Mesodermal cell (in vitro differentiated cells): Measurements from ENCODE around the gene FARP1.
A peak's percentile ranks its signal among the peaks of the same experiment; 100 is the strongest.

Experiments
- H3K27ac ChIP-seq: 2 replicates; pipeline ENCODE4 v1.7.0; 2013; ENCODE audit warnings: mild to moderate bottlenecking, low read depth, low read length, moderate library complexity; ENCODE audit not compliant: severe bottlenecking
- H3K36me3 ChIP-seq: 2 replicates; pipeline ENCODE4 v1.7.1; 2013; ENCODE audit warnings: mild to moderate bottlenecking, low read length, moderate library complexity; ENCODE audit not compliant: control insufficient read depth, insufficient read depth
- H3K4me1 ChIP-seq: one replicate; pipeline ENCODE4 v1.7.1; 2013; ENCODE audit warnings: mild to moderate bottlenecking, low read length; ENCODE audit not compliant: insufficient read depth, control insufficient read depth, poor library complexity, severe bottlenecking
- H3K4me3 ChIP-seq: 2 replicates; pipeline ENCODE4 v1.7.0; 2013; ENCODE audit warnings: low read length, control low read depth, mild to moderate bottlenecking; ENCODE audit not compliant: insufficient read depth, poor library complexity, severe bottlenecking; ENCODE audit errors: extremely low read depth
- H3K9me3 ChIP-seq: 2 replicates; pipeline ENCODE4 v1.7.1; 2013; ENCODE audit warnings: mild to moderate bottlenecking, low read length, moderate library complexity; ENCODE audit not compliant: control insufficient read depth
- WGBS, 2 experiments: methylation state at CpG; one replicate each; pipeline ENCODE4 v1.1.5; 2013; ENCODE audit warnings: missing lambda C conversion rate in 2 of 2; ENCODE audit not compliant: insufficient coverage in 2 of 2; 5-methylcytosine and 5-hydroxymethylcytosine counted together

FARP1 gene

GRCh38 chr13:98436233-98436910 is 293.5 kb downstream of the FARP1 start:
- H3K4me1 ChIP-seq: no peaks in the 10 kb centered on the region
- WGBS, 2 experiments: 91 to 96% methylated on average over 9 to 11 of the region's 12 CpGs
- H3K4me3 ChIP-seq: no peak overlapping the region
- H3K27ac ChIP-seq: no peak overlapping the region
- H3K9me3 ChIP-seq: no peaks in the 10 kb centered on the region
- peaks cover 68% of the 10 kb centered on the region for H3K36me3 ChIP-seq

- WGBS, 2 experiments: 94 to 96% methylated on average over 20 to 26 of the region's 27 CpGs
- H3K36me3 ChIP-seq: peaks cover 71% of the 10 kb centered on the region
- H3K27ac ChIP-seq: no peak overlapping the region
- H3K4me1 ChIP-seq: peaks cover 8% of the 10 kb centered on the region
- H3K9me3 ChIP-seq: no peaks in the 10 kb centered on the region
- H3K4me3 ChIP-seq: no peak overlapping the region
Observed at GRCh38 chr13:98438246-98439125, 295.6 kb downstream of the FARP1 start.

GRCh38 chr13:98439126-98439828 is 296.4 kb downstream of the FARP1 start:
- Histone ChIP-seq H3K4me3 (no peak overlapping the region), H3K9me3 (no peaks in the 10 kb centered on the region), H3K4me1 (peaks cover 11% of the 10 kb centered on the region), H3K36me3 (peaks cover 67% of the 10 kb centered on the region), H3K27ac (no peak overlapping the region)
- WGBS, 2 experiments: 94 to 98% methylated on average over 24 to 29 of the region's 32 CpGs

GRCh38 chr13:98439896-98440295 is 297.0 kb downstream of the FARP1 start:
- H3K9me3 ChIP-seq: no peaks in the 10 kb centered on the region
- H3K4me3 ChIP-seq: no peak overlapping the region
- H3K4me1 ChIP-seq: peaks cover 11% of the 10 kb centered on the region
- H3K27ac ChIP-seq: no peak overlapping the region
- H3K36me3 ChIP-seq: peaks cover 68% of the 10 kb centered on the region
- 91 to 95% methylated on average over 13 to 14 of the region's 16 CpGs for WGBS, 2 experiments

GRCh38 chr13:98440390-98441055 is 297.6 kb downstream of the FARP1 start:
- Histone ChIP-seq H3K4me1 (peaks cover 11% of the 10 kb centered on the region), H3K27ac (no peak overlapping the region), H3K36me3 (peaks cover 64% of the 10 kb centered on the region), H3K9me3 (no peaks in the 10 kb centered on the region), H3K4me3 (no peak overlapping the region)
- WGBS, 2 experiments: 95 to 97% methylated on average over 22 to 25 of the region's 25 CpGs

- no peak overlapping the region for H3K4me3 ChIP-seq
- H3K27ac ChIP-seq: no peak overlapping the region
- peaks cover 61% of the 10 kb centered on the region for H3K36me3 ChIP-seq
- WGBS, 2 experiments: 96 to 97% methylated on average over 18 to 21 of the region's 21 CpGs
- no peaks in the 10 kb centered on the region for H3K9me3 ChIP-seq
- H3K4me1 ChIP-seq: peaks cover 11% of the 10 kb centered on the region
Observed at GRCh38 chr13:98441056-98441676, 298.3 kb downstream of the FARP1 start.

GRCh38 chr13:98442391-98443230 is 299.7 kb downstream of the FARP1 start:
- H3K27ac ChIP-seq: peak overlapping the region; percentile 53
- H3K4me3 ChIP-seq: no peak overlapping the region
- H3K36me3 ChIP-seq: peaks cover 63% of the 10 kb centered on the region
- no peaks in the 10 kb centered on the region for H3K9me3 ChIP-seq
- H3K4me1 ChIP-seq: peaks cover 11% of the 10 kb centered on the region
- 87 to 88% methylated on average over 24 to 25 of the region's 27 CpGs for WGBS, 2 experiments

- Histone ChIP-seq H3K4me1 (peaks cover 11% of the 10 kb centered on the region), H3K9me3 (no peaks in the 10 kb centered on the region), H3K27ac (peak overlapping the region; percentile 53), H3K36me3 (peaks cover 67% of the 10 kb centered on the region), H3K4me3 (no peak overlapping the region)
- WGBS, 2 experiments: 72 to 92% methylated on average over 6 to 11 of the region's 11 CpGs
Observed at GRCh38 chr13:98443329-98443728, 300.4 kb downstream of the FARP1 start.

GRCh38 chr13:98443800-98444325 is 301.0 kb downstream of the FARP1 start:
- no peak overlapping the region for H3K4me3 ChIP-seq
- H3K27ac ChIP-seq: peak overlapping the region; percentile 53
- WGBS, 2 experiments: 89 to 93% methylated on average over 14 to 20 of the region's 21 CpGs
- H3K36me3 ChIP-seq: peaks cover 68% of the 10 kb centered on the region
- H3K9me3 ChIP-seq: no peaks in the 10 kb centered on the region
- H3K4me1 ChIP-seq: peaks cover 11% of the 10 kb centered on the region
